ENCODE results near the gene GRHPR. TPM values are rescaled to one million over a fixed set of nuclear protein-coding genes. Genes with fewer than 3 reads are reported as not detected.

GRHPR gene
- total RNA-seq, 4 donors from 2014 or later = 135 to 143 (median 138) TPM

DNA sequence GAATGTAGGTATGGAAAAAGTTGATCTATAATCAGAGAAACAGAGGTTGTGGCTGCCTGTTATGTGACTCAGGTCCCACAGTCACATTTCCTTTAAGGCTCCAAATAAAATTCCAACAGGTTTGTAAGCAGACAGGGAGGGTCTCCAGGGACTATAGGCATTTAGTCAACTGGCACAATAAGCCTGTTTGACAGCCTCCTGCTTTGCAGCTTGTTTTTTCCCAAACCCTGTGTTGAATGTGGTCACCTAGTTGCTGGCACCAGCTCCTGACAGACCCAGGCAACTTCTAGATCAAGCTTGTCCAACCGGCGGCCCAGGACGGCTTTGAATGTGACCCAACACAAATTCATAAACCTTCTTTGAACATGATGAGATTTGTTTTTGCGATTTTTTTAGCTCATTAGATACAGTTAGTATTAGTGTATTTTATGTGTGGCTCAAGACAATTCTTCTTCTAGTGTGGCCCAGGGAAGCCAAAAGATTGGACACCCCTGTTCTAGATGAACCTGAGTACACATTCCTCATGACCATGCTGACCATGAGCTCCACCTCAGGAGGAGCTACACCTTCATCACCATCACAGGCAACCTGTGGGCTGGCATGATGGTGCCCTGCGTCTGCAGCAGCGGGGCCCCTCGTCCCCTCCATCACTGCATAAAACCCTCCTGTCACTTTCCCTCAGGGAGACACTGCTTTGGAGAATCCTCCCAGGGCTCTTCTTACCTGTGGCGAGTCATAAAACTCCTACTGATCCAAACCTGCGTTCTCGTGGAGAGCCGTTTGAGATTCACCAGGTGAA is 15.7 kb upstream of the GRHPR start:
- DNase-seq (ENCODE audit: extremely low spot score) = no peak
- Histone ChIP-seq H3K27me3 (no peaks in the 10 kb centered on the region), H3K4me1 (no peaks in the 10 kb centered on the region), H3K9me3 (no peaks in the 10 kb centered on the region), H3K36me3 (no peaks in the 10 kb centered on the region), H3K4me3 (no peak overlapping the region), H3K27ac (replicated peaks in 1 of 4) (no peak overlapping the region)
- intact Hi-C loops (cut with DNase I) = no loop called here
- WGBS = 96% methylated on average over 11 of the region's 11 CpGs
- no peak for TF ChIP-seq POLR2AphosphoS5 (IDR thresholded peaks at IDR 0.05)
- TF ChIP-seq POLR2A (IDR thresholded peaks at IDR 0.05; ENCODE audit: low read depth) = no peak
- TF ChIP-seq, protein P1, sequence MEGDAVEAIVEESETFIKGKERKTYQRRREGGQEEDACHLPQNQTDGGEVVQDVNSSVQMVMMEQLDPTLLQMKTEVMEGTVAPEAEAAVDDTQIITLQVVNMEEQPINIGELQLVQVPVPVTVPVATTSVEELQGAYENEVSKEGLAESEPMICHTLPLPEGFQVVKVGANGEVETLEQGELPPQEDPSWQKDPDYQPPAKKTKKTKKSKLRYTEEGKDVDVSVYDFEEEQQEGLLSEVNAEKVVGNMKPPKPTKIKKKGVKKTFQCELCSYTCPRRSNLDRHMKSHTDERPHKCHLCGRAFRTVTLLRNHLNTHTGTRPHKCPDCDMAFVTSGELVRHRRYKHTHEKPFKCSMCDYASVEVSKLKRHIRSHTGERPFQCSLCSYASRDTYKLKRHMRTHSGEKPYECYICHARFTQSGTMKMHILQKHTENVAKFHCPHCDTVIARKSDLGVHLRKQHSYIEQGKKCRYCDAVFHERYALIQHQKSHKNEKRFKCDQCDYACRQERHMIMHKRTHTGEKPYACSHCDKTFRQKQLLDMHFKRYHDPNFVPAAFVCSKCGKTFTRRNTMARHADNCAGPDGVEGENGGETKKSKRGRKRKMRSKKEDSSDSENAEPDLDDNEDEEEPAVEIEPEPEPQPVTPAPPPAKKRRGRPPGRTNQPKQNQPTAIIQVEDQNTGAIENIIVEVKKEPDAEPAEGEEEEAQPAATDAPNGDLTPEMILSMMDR (IDR thresholded peaks at IDR 0.05) = no peak
- TF ChIP-seq EP300 (IDR thresholded peaks at IDR 0.05) = no peak

DNA sequence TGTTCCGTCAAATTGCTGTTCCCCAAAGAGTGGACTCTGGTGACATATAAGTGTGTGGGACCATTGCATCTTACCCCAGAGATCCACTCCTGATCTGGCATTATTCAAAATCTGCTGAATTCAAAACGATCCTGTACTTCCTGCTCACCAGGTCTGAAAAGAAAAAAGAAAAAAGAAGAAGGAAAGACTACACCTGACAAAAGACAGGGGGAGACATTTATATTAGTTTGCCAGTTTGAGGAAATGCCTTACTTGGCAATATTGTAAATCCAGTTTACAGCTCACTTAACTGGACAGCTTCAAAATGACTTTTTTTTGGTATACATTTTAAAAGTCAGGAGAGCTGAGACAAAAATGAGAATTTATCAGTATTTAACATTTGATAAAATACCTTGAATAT is 15.0 kb upstream of the GRHPR start:
- Histone ChIP-seq H3K27me3 (no peaks in the 10 kb centered on the region), H3K9me3 (no peaks in the 10 kb centered on the region), H3K36me3 (no peaks in the 10 kb centered on the region), H3K4me3 (no peak overlapping the region), H3K27ac (replicated peaks in 1 of 4) (no peak overlapping the region), H3K4me1 (no peaks in the 10 kb centered on the region)
- TF ChIP-seq POLR2A (IDR thresholded peaks at IDR 0.05; ENCODE audit: low read depth) = no peak
- TF ChIP-seq EP300 (IDR thresholded peaks at IDR 0.05) = no peak
- TF ChIP-seq, protein P1 (IDR thresholded peaks at IDR 0.05) = no peak
- no peak for TF ChIP-seq POLR2AphosphoS5 (IDR thresholded peaks at IDR 0.05)
- intact Hi-C loops (cut with DNase I) = no loop called here
- 57% methylated on average over 2 of the region's 2 CpGs for WGBS
- no peak for DNase-seq (ENCODE audit: extremely low spot score)

DNA sequence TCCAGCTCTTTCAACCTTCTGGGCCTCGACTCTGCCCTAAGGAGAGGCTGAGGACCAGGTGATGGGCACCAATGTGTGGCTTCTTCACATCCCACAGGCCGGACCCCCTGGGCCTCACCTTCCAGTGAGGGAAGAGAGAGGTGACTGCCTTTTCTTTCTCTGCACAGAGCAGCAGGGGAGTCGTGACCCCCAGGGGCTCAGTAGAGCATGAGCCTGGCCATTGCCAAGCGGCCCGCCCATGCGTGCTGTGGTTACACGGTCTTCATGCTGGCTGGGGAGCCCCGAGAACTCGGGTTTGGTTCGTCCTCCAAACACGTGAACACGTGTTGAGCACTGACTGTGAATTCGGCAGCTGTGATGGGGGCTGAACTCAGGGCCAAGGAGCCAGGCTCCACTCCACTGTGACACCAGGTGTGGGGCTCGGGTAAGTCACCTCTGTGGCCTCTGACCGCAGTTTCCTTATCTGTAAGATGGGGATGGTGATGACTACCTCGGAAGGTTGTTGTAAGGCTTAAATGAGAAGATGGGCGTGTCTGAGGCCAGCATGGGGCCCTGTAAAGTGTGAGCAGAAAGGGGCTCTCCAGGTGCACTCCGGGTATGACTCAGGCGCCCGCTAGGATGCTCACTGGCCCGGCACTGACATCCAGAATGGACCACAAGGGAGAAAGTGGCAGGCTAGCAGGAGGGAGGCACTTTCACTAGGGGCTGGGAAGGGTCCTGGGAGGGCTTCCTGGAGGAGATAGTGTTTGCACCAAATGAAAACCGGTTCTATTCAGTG is 13.4 kb upstream of the GRHPR start:
- H3K4me3 ChIP-seq = no peak overlapping the region
- no peak for TF ChIP-seq EP300 (IDR thresholded peaks at IDR 0.05)
- TF ChIP-seq, protein P1 (IDR thresholded peaks at IDR 0.05) = no peak
- no peak for TF ChIP-seq POLR2AphosphoS5 (IDR thresholded peaks at IDR 0.05)
- TF ChIP-seq POLR2A (IDR thresholded peaks at IDR 0.05; ENCODE audit: low read depth) = no peak
- no peaks in the 10 kb centered on the region for H3K36me3 ChIP-seq
- no peak for DNase-seq (ENCODE audit: extremely low spot score)
- 88% methylated on average over 12 of the region's 22 CpGs for WGBS
- H3K27me3 ChIP-seq = no peaks in the 10 kb centered on the region
- intact Hi-C loops (cut with DNase I) = no loop called here
- no peak overlapping the region for H3K27ac ChIP-seq (replicated peaks in 1 of 4)
- H3K9me3 ChIP-seq = no peaks in the 10 kb centered on the region
- no peaks in the 10 kb centered on the region for H3K4me1 ChIP-seq

DNA sequence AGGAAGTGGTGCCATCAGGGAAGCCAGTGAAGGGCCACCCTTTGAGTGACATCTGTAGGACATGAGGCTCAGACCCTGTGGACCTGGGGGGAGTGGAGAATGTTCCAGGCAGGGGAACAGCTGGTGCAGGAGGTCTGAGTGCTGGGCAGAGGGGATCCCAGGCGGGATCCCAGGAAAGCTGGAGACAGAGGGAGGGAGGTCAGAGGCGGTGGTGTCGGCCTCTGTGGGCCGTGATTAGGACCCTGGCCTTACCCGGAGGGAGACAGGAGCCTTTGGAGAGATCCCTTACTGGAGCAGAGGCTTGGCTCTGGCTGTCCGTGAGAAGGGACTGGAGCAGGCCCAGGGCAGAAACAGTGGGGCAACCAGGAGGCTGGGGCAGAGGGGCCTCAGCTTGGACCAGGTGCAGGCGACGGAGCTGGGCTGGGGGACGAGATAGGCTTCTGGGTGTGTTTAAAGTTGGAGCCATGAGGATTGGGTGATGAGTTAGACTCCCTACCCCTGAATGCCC is 12.1 kb upstream of the GRHPR start:
- intact Hi-C loops (cut with DNase I) = loop anchor here (5.0 kb wide), 1 partner anchor 52 kb away; no protein-coding TSS in a partner anchor
- WGBS = 94% methylated on average over 9 of the region's 9 CpGs
- Histone ChIP-seq H3K4me1 (peaks cover 2 to 11% (median 10%) of the 10 kb centered on the region in 4 donors), H3K4me3 (no peak overlapping the region), H3K36me3 (no peaks in the 10 kb centered on the region), H3K9me3 (no peaks in the 10 kb centered on the region), H3K27me3 (no peaks in the 10 kb centered on the region), H3K27ac (replicated peaks in 1 of 4) (no peak overlapping the region)
- TF ChIP-seq, protein P1 (IDR thresholded peaks at IDR 0.05) = no peak
- TF ChIP-seq EP300 (IDR thresholded peaks at IDR 0.05) = no peak
- no peak for TF ChIP-seq POLR2AphosphoS5 (IDR thresholded peaks at IDR 0.05)
- TF ChIP-seq POLR2A (IDR thresholded peaks at IDR 0.05; ENCODE audit: low read depth) = no peak
- DNase-seq (ENCODE audit: extremely low spot score) = no peak

All from esophagus muscularis mucosa (tissue), 4 donors.